Raji (cell line): ENCODE data around the gene RASGRP2.

Experiments
- POLR2A ChIP-seq: IDR thresholded peaks from 2 replicates; pipeline ENCODE4 v1.6.1; 2011; ENCODE audit warnings: low read depth, low read length, control low read depth; ENCODE audit not compliant: insufficient read depth

RASGRP2 gene

DNA sequence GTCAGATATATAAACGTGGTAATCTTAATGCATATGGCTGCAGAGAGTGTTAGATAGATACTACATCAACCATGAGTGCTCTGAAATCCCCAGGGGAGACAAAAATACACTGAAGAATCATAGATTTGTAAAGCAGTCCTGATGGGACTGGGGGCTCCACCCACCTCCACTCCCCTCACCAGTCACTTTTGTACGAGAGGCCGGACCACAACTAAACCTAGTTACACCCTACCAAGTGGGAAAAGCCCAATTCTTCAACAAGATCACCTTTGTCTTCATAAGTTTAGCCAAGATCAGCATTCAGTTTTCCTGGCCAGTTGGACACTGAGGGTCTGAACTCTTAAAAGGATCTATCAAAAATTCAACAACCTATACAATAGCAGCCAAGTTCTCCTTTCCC is 32.9 kb upstream of the RASGRP2 start:
- no peak for TF ChIP-seq POLR2A

DNA sequence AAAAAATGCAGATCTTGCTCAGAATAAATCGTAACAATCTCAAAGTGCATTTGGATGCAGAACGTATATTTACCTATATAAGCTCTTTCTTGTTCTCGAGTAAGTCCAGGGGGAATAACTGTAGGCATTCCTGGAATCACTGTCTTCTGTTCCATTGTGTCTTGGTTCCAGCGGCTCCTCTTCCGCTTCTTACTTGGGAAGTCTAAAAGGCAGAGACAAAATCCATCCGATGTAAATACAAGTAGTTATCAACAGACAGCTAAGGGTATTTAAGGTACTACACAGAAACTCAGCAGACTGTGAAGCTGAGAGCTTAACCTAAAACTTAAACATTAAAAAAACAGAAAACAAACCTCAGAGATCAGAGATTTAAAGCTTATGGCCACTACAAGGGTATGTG is 32.5 kb upstream of the RASGRP2 start:
- TF ChIP-seq POLR2A: no peak

DNA sequence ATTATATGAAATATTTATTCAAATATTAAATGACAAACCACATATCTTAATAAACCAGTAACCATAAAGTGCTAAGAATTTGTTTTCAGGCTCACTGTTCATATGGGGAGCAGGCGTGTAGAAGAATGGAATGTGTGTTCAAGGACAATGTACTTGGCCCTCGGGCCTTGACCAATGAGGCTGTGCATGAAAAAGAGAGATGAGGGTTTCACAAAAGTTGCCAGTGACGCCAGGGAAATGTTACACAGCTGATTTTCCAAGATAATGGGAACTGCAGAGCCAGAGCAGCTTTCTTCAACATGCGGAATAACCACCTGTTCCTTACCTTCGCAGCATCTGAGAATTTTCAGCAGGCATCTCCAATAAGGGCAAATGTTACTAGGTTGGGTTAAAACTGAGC is 30.2 kb upstream of the RASGRP2 start:
- no peak for TF ChIP-seq POLR2A

DNA sequence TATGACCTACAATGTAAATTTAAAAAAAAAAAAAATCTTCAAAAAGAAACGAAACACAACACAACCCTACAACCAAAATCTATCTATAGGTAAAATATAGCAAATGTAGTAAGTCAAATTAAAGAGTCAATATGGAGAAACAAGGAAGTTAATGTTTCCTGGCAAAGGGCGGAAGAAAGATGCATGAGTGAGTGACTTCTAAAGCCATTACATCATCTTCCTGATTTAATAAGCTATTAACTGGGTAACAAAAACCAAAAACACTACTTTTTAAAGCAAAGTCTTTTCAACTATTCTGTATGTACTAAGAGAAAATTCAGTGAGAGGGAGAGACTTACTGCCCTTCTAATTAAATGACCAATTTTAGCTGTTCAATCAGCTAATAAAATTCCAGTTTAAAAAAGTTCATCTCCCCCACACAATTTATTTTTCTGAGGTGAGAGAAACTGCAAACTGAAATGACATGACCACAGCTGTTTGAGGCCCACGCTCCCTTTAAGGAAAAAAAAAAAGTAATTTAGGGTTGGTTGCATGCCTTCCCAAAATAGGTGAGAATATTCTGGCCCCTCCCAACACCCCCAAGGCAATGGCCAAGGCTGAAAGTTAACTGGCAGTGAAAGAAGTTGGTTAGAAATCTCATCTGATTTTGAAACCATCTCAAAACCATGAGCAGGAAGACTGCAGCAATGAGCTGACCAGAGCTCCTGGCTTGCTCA is 28.5 kb upstream of the RASGRP2 start:
- TF ChIP-seq POLR2A: no peak

DNA sequence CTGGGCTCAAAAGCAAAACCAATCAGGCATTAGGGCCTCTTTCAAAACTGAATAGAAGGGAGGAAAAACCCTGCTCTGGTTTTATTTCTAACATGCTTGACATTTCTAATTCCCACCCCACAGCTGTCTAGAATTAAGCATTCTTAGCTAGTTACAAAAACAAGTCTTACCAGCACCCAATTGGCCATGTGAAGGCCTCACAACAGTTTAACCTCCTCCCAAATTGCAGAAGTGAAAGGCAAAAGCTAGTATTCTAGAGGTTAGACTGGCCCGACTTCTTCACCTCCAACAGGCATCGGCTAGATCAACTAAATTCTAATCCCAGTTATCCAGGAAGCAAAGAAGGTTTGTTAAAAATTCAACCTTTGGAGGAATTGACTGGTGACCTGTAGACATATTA is 27.9 kb upstream of the RASGRP2 start:
- TF ChIP-seq POLR2A: no peak

DNA sequence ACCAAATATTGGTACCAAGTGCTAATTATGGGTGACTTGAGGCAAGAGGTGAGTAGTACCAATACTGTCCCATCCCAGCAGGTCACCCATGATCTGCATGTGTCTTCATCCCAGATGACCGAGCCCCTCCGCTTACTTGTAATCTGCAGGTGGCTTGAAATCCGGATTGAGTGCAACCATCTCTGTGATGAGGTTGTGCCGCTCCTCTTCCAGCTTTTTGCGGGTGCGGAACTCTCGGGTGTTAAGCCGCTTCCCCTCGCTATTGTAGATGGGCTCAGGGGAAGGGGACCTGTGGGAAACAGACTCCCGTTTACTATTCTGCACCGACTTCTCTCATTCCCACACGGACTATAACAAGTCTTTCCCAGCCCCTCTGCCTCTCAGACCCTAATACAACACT is 26.2 kb upstream of the RASGRP2 start:
- no peak for TF ChIP-seq POLR2A

DNA sequence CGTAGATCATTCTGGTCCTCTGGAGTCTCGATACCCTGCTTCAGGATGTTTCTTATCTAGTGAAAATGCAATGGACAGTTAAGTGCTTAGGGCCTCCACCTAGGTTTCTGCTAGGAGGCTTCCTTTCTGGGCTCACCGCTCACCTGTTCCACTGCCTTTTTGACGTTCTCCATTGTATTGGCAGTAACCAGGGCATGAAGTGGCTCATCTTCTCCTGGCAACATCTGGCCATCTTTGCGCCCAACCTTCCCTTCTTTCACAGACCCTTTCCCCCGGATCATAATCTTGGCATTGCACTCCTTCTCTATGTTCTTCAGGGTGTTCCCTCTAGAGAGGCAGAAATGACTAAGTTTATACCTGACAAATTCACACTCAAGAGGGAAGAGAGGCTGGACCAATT is 25.3 kb upstream of the RASGRP2 start:
- TF ChIP-seq POLR2A: no peak

DNA sequence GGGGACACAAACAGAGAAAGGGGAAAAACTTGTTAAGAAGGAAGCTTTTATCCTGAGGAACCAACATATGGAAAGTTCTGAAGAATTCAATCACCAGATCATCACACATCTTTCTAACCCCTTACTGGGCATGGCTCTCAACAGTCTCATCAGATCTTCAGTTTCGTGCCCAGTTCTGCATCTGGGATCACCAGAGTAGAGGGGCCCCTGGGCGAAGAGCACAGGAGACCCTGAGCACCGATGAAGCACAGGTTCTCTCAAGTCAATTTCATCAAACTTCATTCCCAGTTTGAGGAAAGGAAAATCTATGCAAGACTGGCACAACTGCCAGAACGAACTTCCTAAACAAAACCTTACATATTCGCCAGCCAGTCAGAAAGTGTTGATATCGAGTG is 24.4 kb upstream of the RASGRP2 start:
- TF ChIP-seq POLR2A: no peak

DNA sequence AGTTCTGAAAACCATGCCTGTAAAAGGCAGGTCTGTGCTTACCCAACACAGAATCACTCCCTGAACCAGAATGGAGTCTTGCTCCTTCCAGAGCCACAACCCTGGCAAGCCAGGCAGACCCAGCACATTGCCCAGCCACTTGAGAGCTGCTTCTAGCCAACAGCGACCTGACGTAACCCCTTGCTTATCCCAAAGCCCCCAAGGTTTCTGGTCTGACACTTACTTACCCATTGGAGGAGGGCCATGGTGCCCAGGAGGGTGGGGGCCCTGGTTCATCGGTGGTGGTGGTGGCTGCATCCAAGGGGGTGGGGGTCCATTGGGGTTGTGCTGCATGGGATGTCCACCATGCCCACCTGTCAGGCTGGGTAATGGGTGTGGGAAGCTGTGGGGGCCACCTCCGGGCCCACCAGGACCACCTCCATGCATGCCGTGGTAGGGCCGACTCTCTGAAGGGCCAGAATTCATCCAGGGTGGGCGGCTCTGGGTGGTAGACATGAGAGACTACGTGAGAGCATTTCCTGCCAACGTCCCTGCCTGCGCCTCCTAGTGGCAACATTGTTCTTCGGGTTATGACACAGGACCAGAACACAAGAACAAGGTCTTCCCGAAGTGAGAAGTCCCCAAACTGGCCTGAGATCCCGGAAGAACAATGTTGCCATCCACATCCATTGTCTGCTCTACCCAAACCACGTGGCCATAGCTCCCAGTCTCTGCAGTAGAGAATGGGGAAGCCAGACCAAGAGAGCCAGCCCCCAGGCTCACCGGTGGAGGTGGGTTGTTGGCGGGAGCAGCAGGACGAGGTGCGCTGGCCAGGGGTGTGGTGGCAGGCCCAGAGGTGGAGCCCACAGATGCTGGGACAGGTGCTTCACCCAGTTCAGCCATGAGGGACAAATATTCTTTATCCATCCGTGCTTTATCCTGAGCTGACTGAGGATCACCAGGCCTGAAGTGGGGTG is 23.7 kb upstream of the RASGRP2 start:
- TF ChIP-seq POLR2A: no peak

DNA sequence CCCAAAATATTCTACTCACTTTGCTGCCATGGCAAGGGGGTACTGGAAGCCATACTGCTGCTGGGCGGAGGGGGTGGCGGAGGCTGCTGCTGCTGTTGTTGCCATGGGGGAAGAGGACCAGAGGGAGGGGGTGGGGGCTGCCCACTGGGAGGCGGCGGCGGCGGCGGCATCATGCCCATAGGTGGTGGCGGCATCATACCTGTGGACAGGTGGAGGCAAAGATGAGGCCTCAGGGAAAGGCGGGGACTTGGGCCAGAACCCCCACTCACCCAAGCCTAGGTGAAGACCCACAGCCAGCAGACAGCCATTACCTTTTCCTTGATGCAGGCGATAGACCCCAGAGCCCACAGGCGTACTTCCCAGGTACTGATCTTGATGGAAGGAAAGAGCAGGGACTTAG is 22.9 kb upstream of the RASGRP2 start:
- TF ChIP-seq POLR2A: no peak

DNA sequence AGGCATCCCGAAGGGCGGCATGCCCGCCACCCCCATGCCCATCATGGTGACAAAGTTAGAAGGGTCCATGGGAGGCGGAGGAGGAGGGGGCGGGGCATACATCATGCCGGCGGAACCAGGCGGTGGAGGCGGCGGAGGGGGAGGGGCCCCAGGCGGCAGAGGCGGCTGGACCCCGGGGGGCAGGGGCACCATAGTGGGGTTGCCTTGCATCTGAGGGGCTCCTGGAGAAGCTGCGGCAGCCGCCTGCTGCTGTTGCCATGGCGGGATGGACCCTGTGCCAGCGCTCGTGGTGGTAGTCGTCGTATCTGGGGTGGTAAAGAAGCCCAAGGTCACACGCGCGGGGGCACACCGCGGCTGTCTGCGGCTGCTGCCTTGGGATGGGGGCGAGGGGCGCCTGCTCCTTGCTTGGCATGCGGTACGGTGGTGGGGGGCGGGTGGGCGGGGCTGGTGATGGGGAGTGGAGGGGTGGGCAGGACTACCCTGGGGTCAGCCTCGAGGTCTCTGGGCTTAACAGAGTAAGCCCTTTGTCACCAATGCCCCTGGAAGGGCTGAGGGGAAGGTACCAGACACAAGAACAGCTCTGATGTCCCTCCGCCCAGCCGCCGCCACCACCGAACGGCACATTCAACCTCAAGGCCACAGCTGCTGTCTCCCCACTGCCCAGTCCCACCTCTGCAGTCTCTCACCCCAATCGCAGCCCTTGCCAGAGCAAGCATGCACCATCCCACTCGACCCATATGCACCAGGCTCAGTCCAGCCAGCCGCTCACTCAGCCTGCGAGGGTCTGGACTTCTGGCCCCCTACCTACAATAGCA is 22.1 kb upstream of the RASGRP2 start:
- TF ChIP-seq POLR2A: no peak

DNA sequence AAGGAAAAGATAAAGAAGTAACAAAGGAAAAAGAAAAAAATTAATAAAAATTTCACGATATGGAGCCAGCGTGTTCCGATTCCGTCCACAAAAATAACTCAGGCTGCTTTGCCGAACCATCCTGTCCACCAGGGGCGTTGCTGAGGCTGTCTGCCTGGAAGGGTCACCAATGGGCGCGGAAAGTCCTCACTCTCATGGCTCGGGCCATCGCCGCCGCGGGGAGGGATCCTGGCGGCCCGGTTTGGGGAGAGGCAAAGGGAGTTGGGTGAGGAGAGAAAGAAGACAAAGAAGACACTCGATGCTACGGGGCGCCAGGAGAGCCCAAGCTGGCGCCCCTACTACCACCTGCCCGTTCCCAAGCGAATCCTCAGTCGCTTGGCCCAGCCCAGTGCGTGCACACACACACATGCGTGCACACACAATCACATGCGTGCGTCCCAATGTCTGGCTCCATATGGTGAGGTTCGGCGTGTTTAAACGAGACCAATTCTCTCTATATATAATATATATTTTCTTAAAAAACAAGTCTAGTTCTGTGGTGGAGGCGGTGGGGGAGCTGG is 21.4 kb upstream of the RASGRP2 start:
- no peak for TF ChIP-seq POLR2A

DNA sequence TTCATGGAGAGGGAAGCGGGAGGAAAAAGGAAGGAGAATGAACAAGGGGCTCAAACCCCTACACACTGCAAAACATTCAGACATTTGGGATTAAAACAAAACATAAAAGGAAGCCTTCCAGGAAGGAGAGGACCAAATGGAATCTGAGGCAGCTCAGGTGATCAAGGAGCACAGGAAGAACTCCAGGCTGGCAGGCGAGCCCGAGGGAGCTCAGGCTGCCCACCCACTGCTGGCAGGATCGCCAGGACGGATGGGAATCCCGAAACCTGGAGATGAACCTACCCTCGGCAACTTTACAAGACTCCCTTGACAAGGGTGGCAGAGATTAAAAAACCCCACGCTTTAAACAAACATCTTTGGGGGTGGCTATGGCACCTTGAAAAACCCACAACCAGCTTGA is 20.8 kb upstream of the RASGRP2 start:
- no peak for TF ChIP-seq POLR2A

DNA sequence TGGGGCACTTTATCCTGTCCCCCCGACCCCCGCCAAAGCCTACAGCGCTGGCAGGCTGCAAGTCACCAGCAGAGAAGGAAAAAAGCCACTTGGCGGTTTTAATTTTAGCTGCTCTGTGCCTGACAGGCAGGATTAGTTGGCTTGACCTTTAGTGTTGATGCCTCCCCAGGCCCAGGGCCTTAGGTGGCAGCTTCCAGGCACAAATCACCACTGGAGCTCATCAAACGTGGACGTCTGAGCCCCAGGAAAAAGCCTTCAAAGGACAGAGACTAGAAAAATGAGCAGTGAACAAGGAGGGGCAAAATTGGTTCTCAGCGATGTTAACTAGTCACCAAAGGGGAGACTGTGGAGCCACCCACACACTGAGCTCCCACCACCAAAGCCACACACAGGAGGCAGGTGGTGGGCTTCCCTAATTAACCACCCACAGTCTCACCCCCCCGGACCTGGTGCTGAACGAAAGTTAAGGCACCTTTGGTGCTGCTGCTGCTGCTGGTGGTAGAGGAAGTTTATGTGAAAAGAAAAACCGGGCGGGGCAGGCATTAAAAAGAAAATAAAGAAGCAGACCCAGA is 20.2 kb upstream of the RASGRP2 start:
- TF ChIP-seq POLR2A: no peak

DNA sequence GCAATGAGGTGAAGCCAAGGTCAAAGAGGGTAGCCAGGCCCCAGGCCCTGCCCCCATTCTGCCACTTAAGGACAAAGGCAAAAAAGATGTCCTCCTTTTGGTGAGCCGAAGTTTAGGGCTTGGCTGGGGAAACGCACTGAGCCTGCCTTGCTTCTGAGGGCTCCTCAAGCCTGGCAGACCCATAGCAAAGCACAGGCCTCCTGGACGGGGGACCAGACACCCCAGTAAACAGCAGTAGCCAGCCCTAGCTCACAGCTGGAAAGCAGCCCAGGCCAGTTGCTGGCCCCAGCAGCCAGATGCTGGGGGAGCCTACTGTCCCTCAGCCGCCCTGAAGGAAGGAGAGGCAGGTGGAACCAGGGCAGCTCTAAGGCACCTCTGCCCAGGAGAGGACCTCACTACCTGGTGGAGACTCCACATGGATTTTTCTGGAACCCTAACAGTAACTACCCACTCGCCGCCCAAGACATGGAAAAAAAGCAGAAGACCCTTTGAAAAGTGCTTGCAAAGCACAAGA is 19.6 kb upstream of the RASGRP2 start:
- no peak for TF ChIP-seq POLR2A
